Activated CD4-positive, alpha-beta T cell treated with anti-CD3 and anti-CD28 coated beads, Interleukin-2, Interleukin-4, amounts not matched to agents 100 ng/mL and 50 ng/mL, durations not matched to agents 16 hours and 8 hours (primary cell): ENCODE measurements around the gene HSF2.
A peak's percentile ranks its signal among the peaks of the same experiment; 100 is the strongest.

ENCODE experiments used
- DNase-seq: peaks from one replicate; pipeline ENCODE4 v3.0.0-alpha.2; 2020; ENCODE audit warnings: low spot score

Gene HSF2

GRCh38 chr6:122399055-122399347 lies 451 bp upstream of the HSF2 start:
- no peak for DNase-seq

GRCh38 chr6:122400121-122400450 lies 634 bp downstream of the HSF2 start:
- DNase-seq, result no peak

GRCh38 chr6:122400462-122401089 lies 1.1 kb downstream of the HSF2 start:
- DNase-seq, result no peak

GRCh38 chr6:122401104-122401503 lies 1.7 kb downstream of the HSF2 start:
- DNase-seq, result no peak

GRCh38 chr6:122404444-122404843 lies 5.0 kb downstream of the HSF2 start:
- no peak for DNase-seq

DNA sequence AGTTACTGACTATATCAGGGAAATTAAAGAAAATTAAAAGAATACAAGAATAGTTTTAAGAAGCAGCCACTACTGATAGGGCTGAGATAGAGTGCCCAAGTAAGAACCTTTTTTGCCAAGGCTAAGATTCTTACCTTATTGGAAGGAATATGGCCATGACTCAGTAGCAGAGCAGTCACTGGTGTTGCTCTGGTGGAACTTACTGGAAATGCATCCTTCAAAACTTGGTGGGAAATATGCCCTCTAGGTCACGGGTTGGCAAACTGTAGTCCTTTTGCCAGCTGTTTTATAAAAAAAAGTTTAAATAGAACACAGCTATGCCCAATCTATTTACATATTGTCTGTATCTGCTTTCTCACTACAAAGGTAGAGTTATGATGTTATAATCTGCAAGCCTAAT lies 6.0 kb downstream of the HSF2 start:
- no peak for DNase-seq

DNA sequence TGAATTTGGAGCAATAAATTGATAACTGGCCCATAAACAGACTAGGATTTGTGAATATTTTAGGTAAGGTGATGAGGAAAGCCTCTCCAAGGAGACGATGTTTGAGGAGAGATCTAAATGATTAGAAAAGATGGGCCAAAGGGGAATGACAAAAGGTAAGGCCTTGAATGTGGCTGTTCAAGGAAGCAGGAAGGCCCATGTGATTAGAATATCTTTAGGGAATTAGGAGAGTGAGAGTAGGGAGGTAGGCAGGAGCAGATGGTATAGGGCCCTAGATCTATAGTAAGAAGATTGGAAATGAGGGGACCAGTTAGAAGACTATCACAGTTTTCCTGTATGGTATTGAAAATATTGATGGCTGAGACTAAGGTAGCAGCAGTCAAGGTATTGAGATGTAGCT lies 6.7 kb downstream of the HSF2 start:
- DNase-seq, result no peak

DNA sequence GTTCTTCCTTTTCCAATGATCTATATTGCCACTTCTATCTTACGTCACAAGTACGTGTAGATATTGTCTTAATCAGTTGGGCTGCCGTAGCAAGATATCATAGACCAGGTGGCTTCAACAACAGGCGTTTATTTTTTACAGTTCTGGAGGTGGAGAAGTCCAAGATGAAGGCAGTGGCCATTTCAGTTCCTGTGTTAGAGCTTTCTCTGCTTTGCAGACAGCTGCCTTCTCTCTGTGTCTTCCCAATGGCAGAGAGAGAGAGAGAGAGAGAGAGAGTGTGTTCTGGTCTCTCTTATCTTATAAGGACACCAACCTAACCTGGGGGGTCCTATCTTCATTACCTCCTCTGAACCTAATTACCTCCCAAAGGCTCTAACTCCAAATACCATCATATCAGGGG lies 8.3 kb downstream of the HSF2 start:
- no peak for DNase-seq

- no peak for DNase-seq
These were observed 8.8 kb downstream of the HSF2 start for GRCh38 chr6:122408240-122408639.

- no peak for DNase-seq
These were observed 9.4 kb downstream of the HSF2 start for GRCh38 chr6:122408702-122409458.

GRCh38 chr6:122412001-122412400 lies 12.5 kb downstream of the HSF2 start:
- no peak for DNase-seq

- DNase-seq, result no peak
These were observed 17.4 kb downstream of the HSF2 start for GRCh38 chr6:122416825-122417224.

GRCh38 chr6:122422003-122422402 lies 22.6 kb downstream of the HSF2 start:
- DNase-seq, result no peak

GRCh38 chr6:122422614-122423267 lies 23.3 kb downstream of the HSF2 start:
- DNase-seq, result peak; percentile 77

GRCh38 chr6:122423734-122424133 lies 24.3 kb downstream of the HSF2 start:
- DNase-seq, result no peak

GRCh38 chr6:122426597-122426996 lies 27.1 kb downstream of the HSF2 start:
- DNase-seq, result no peak

- DNase-seq, result no peak
These were observed 29.3 kb downstream of the HSF2 start for GRCh38 chr6:122428781-122429180.

- no peak for DNase-seq
These were observed 29.9 kb downstream of the HSF2 start for GRCh38 chr6:122429323-122429722.

- no peak for DNase-seq
These were observed 32.3 kb downstream of the HSF2 start for GRCh38 chr6:122431780-122432179.

GRCh38 chr6:122432816-122433215 lies 33.4 kb downstream of the HSF2 start:
- DNase-seq, result peak; percentile 36

GRCh38 chr6:122438975-122439374 lies 39.5 kb downstream of the HSF2 start:
- no peak for DNase-seq

GRCh38 chr6:122445274-122445673 lies 45.8 kb downstream of the HSF2 start:
- DNase-seq, result no peak

- DNase-seq, result no peak
These were observed 49.6 kb downstream of the HSF2 start for GRCh38 chr6:122449069-122449468.

DNA sequence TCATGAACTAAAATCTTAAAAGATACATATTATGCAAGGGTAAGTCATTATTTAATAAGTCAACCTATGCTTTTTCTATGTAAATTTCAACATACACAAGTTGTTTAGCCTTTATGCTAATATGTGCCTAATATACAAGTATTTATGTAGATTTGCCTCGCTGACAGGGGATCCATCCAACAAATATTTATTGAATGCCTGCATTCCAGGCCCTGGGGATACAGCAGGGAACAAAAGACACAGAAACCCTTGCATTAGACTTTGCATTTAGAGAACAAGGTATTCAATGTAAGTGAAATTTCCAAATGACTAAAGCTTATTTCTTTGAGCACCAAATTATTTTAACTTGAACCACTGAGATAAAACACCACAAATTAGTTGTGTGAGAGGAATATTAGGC lies 53.1 kb downstream of the HSF2 start:
- no peak for DNase-seq
